ENCODE results near the gene DNAJC5.

DNAJC5 gene

GRCh38 chr20:63882257-63883200 is 12.4 kb upstream of the DNAJC5 start:
- no peak for DNase-seq

- DNase-seq = no peak
These were observed 11.7 kb upstream of the DNAJC5 start for GRCh38 chr20:63883201-63883593.

DNA sequence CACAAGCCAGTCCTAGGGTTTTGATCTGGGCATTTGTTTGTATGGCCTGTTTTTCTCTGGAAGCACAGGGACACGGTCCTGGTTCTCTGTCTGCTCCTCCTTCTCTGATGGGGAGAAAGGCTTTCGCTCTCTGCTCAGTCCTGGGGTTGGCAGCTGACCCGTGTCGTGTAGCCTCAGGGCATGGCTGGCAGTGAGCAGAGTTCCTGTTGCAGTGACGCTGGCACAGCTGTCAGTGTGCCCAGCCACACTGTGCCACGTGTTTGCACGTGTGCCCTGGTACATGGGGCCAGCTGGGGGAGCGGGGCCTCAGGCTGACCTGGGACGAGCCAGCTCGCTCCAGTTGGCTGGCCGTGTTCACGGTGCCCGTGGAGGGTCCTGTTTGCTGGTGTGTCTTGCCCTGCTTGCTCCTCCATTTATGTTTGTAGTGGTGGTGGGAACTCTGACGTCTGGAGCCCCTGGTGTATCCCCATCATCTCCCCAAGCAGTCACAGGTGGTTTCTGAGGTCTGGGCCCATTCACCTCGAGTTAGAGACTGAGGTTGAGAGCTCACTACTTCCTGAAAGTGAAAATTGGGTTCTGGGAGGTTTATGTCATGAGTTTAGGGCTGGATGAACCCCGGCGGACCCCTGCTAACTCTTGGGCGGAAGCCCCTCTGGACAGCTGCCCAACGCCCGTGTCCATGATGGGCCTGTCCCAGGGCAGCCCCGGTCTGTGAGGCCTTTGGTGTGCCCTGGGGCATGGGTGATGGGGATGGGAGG is 10.2 kb upstream of the DNAJC5 start:
- no peak for DNase-seq

DNA sequence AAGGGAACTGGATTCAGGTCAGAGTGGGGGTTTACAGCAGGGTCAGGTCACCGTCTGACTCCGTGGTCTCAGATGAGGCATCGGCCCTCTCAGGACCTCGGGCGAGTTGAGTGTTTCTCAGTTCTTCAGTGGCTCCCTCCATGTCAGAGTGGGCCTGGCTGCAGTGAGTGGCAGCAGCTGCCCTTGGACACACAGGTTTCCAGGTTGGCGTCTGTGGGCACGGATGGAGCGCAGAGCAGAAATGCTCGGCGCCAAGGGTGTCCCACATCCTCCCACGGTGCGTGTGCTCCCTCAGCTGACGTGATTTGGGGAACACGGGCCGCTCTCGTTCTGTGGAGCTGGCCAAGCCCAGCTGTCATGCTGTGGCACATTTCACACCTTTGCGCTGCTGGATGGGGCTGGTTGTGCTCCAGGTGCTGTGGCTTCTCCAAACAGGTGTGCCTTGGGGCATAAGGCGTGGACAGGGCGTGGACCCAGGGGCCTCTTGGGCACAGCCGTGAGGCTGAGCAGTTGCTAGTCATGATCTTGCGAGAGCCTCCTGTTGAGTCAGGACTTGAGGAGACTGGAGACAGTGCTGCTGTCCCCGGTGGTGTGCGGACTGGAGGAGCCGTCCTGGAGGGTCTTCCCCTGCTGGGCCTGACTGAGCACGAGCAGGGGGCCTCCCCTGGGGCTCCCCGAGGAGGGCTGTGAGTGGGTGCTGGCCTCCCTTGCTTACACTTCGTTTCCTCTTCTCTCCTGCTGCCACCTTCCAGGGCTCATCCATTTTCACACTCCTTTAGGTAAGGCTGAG is 9.5 kb upstream of the DNAJC5 start:
- no peak for DNase-seq

- no peak for DNase-seq
These were observed 8.9 kb upstream of the DNAJC5 start for GRCh38 chr20:63886054-63886419.

DNA sequence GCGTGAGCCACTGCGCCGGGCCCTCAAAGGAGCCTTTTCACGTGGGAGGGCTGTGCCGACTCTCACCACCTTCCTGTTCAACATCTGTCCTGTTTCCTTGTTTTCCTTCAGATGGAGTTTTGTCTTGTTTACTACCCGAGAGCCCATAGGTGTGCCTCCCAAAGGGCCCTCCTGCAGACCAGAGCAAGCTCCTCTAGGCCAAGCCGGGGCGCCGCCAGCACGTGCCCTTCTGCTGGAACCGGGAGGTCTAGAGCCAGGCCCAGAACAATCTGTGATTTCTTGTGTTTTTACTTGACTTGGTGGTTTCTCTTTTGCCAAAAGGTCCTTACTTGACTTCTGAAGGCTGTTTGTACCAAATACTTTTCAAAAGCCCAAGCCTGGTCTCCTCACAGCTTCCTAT is 8.0 kb upstream of the DNAJC5 start:
- no peak for DNase-seq

- DNase-seq = no peak
These were observed 5.4 kb upstream of the DNAJC5 start for GRCh38 chr20:63889241-63890200.

DNA sequence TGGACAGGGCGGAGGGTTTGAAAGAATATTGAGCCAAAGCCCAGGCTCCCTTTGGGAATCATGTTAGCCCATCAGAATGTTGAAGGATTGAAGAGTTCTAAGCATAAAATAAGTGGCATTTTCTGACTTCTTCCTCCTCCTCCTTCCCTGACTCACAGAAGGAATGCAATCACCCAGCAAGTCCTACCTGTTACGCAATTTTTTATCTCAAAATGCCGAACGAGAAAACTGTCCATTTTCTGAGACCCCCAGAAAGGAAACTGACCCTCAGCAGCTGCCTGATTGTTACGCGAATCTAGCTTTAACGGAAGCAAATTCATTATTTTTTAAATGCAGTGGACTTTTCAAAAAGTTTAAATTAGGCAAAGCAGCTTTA is 4.7 kb upstream of the DNAJC5 start:
- DNase-seq = no peak

GRCh38 chr20:63890616-63891015 is 4.3 kb upstream of the DNAJC5 start:
- no peak for DNase-seq

DNA sequence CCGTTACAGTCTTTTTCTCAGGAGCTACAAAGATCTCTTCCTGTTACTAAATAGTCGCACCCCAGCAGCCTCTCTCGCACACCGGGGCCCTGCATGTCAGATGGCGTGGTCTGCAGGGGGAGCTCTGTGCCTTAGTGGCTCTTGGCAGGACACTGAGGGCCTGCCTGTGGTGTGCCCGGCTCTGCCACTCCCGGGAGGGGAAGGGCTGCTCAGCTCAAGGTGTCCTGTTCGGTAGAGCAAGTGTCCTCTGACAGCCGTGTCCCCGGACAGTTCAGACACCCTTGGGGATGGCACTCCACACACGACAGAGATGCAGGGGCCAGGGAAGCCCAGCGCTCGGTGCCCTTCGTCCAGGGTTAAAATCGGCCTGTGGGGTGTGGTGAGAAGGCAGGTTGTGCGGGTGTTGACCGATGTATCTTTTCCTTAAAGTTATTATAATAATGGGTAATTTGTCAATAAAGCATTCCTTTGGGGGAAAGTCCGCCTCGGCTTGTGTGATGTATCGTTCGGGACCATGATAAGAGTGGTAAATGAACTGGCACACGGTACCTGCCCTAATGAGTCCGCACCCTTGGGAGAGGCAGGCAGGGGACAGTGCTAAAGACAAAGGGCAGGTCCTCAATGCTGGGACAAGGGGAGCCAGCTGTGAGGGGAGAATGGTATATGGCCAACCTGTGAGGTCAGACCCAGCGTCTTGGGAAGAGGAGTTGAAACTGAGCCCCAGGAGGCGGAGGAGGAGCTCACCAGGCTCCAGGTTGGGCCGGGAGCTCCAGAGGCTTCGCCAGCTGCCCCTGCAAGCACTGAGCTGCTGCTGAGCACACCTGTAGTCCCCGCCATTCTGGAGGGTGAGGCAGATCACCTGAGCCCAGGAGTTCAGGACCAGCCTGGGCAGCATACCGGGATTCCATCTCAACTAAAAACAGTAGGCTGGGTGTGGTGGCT is 3.6 kb upstream of the DNAJC5 start:
- no peak for DNase-seq

DNA sequence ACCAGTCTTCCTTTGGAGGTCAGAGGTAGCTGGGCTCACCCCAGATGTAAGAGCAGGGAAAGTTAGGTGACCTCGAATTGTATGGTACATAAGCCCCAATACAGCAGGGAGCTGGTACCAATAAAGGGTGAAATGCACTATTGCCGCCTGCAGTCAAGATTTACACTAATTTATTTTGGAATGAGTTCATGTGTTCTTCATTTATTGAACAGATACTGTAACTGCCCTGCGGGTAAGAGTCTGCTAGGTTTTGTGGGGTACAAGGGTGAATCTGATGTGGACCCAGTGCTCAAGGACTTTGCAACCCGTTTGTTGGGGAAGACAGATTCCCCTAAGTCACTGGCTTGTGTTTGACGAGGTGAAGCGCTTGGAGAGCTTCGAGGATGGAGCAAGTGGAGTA is 2.5 kb upstream of the DNAJC5 start:
- no peak for DNase-seq

GRCh38 chr20:63893999-63894357 is 948 bp upstream of the DNAJC5 start:
- peak; percentile 13 for DNase-seq

DNA sequence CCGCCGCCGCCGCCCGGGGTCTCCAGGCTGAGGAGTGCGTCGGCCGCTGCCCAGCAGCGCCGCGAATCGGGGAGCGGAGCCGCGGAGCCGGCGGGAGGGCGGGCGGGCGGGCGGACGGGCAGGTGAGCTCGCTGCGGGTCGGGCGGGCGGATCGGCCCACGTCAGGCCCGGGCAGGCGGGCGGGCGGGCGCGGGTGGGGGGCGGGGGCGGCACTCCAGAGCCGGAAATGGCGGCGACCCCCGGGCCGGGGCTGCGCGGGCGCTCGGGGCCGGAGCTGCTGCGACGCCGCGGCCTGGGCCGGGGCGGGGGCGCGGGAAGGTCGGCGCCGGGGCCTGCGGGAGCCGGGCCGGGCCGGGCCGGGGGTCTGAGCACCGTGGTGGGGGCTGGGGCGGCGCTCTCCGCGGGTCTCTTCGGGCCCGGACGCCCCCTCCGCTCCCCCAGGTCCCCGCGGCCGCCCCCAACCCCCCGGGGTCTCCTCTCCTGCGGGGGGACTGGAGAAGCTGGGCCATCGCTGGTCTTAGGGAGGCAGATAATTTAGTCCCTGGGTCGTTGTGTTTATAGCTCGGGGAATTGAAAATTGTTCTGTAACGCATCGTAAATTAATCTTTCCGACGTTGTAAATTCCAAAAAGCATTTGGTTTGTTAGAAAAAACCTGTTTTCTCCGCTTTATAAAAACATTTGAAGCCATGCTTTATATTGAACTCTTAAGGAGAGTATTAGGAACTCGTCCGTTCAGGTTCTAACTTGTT is 451 bp downstream of the DNAJC5 start:
- no peak for DNase-seq

DNA sequence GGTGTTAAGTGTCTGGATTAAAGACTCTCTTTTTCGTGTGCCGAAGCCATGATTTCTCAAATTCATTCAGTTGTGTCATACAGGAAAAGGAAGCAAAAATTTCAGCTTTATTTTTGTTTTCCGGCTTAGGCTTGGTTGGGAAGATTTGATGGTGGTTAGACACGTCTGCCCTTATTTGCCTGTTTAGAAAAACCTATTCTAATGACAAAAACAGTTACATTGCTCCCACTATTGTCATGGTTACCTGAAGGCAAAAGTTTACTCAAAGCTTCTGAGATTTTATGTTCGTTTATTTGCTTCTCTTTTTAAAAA is 982 bp downstream of the DNAJC5 start:
- DNase-seq = peak; percentile 18

GRCh38 chr20:63896264-63897105 is 1.6 kb downstream of the DNAJC5 start:
- peak; percentile 9 for DNase-seq

- no peak for DNase-seq
These were observed 3.1 kb downstream of the DNAJC5 start for GRCh38 chr20:63897978-63898561.

DNA sequence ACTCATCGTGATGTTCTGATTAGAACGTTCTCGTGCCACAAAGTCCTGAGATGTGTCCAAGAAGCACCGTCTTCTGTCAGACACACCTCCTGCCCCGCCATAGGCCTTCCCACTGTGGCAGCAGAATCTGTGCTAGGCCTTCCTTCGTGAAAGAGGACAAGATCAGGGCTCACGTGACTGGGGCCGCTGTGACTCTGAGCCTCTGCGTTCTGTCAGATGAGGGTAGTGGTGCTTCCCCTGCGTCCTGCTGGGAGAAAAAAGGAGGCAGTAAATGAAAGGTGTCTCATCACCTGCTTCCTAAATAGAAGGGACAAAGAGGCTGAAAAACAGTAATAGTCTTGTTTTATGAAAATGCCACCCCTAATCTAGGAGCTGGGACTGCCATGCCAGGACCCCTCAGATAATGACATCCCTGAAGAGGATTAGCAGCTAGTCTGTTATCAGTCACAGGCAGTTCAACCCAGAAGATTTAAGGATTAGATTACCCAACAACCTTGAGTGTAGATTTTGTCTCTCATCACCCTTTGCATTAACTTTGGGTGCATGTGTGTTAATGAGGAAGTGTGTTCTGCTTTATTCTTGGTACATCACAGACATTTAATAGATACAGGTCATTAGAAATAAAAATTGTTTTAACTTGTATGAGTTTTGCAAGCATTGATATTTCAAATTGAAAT is 4.1 kb downstream of the DNAJC5 start:
- no peak for DNase-seq

GRCh38 chr20:63900413-63900812 is 5.5 kb downstream of the DNAJC5 start:
- no peak for DNase-seq

Measured in right kidney (tissue), 1 donor.